GM21825 (cell line): Measurements from ENCODE around the gene MYL6B.
"Not testable (repeated sequence)": the region's sequence is repeated elsewhere in the genome, so short reads cannot be mapped to it uniquely, and the experiment has no call there.

Source experiments
- ATAC-seq: cut with Tn5 transposase; IDR thresholded peaks from one replicate; pipeline ENCODE4 v1.9.1; 2021; ENCODE audit warnings: mild to moderate bottlenecking, moderate library complexity; ENCODE audit not compliant: unreplicated experiment

Gene MYL6B

DNA sequence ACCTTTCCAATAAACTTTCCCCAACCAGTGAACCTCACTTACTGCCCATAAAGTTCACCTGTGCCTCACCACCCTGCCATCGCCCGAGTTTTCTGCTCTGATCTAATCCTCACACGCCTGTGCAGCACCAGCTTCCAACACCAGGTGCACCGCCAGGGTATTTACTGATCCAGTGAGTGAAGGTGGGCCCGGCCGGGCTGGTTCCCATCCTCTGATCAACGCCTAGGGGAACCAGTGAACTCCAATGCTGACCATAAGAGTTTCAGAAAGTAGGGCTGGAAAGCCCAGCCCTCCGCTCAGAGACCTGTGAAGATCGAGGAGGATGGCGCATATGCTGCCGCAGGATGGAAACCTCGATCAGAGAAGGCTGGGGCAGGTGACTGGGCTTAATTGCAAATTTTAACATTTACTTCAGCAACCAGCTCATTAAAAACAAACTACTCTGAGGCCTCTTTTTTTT lies 685 bp upstream of the MYL6B start:
- ATAC-seq = peak; percentile 37

DNA sequence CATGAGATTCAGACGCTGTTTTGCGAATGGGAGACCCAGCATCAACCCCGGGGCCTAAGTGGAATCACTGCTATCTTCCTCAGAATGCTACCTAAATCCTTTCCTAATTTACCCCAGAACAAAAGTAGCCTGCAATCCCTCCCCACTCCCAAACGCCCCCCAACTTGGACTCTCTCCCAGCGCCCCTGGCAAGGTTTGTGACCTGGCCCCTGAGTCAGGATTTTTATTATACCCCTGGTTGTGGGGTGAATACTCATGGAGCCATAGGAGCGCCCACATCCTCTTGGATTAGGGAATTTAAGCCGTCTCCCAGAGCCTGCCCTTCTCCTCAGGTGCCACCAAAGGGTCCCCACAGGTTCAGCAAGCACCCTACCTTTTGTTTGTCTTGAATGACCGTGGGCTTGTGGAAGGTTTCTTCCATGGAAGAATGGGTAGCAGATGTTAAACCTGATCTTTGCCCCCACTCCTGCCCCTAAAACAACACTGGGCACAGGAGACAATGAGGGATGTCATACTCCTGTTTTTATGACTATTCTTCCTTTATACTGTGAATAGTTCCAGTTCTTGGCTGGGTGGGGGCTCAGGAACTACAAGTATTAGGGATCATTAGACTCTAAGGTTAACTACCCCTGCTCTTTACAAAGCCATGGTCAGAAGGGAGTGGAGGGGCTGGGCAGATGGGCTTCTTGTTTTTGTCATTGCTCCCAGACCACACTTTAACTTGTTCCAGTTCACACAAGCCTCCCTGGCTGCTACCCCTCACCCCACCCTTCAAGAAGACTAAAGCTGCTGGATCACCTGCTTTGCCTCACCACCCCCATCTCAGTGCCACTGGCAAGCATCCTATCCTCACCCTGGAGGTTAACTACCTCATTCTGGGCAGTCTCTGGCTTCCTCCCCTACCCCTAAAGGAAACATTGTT lies 630 bp downstream of the MYL6B start:
- no peak for ATAC-seq

DNA sequence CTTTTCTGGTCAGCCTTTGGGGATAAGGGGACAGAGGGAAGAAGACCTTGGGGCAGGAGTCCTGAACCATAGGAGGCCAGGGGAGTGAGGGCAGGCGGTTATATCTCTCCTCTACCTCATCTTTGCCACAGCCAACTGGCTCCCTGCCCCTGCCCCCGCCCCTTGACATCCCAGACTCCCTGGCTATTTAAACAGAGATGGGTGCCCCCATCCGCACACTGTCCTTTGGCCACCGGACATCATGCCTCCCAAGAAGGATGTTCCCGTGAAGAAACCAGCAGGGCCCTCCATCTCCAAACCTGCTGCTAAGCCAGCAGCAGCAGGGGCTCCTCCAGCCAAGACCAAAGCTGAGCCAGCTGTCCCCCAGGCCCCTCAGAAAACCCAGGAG lies 1.3 kb downstream of the MYL6B start:
- ATAC-seq = no peak

DNA sequence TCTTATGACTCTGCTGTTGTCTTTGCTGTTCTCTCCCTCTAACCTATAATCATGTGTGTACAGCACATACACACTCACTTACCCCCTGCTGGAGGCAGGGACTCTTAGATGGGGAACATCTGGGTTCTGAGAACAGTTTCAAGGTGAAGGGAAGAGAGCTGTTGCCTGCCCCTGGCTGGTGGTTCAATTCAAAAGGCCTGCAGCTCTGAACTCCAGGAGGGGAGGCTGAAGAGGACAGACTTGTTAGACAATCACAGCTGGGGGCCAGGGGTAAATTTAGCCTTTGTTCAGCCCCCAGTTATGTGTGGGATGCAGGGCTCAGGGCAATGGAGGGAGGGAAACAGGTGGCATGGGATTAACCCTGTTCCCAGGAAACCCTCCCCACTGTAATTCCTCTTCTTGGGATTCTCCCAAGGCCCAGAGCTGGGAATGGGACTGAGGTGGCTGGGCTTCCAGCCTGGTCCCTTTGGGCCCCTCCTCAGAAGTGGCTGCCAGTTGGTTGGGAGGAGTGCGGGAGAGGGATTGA lies 1.9 kb downstream of the MYL6B start:
- no peak for ATAC-seq

DNA sequence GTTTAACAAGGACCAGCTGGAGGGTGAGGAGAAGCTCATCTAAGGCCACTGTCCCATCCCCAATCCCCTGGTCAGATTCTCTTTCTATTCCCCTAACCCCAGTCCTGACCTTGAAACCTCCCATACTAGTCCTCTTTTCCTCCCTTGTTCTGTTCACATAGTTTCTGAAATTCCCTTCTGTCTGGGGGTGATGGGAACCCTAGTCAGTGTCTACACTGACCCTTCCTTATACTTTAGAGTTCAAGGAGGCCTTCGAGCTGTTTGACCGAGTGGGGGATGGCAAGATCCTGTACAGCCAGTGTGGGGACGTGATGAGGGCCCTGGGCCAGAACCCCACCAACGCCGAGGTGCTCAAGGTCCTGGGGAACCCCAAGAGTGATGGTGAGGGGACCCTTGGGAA lies 2.4 kb downstream of the MYL6B start:
- ATAC-seq = no peak

DNA sequence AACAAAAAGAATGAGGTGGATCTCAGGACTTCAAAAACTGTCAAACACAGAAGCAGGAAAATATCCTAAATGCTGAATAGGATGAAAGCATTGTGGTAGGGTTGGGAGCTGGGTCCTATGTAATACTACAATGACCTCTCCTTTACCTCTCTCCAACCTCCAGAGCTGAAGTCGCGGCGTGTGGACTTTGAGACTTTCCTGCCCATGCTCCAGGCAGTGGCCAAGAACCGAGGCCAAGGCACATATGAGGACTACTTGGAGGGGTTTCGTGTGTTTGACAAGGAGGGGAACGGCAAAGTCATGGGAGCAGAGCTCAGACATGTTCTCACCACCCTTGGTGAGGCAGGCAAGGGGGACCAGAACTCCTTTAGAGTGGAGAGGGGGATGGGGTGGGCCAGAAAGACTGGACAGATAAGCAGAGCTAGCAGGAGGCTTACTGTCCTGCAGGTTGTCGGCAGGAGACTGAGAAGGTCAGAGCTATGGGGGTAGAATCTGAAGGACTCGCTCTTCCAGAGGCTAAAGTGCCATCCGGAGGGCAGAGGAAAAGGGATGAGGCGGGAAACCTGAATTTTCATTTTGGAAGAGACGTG lies 3.0 kb downstream of the MYL6B start:
- ATAC-seq = no peak

DNA sequence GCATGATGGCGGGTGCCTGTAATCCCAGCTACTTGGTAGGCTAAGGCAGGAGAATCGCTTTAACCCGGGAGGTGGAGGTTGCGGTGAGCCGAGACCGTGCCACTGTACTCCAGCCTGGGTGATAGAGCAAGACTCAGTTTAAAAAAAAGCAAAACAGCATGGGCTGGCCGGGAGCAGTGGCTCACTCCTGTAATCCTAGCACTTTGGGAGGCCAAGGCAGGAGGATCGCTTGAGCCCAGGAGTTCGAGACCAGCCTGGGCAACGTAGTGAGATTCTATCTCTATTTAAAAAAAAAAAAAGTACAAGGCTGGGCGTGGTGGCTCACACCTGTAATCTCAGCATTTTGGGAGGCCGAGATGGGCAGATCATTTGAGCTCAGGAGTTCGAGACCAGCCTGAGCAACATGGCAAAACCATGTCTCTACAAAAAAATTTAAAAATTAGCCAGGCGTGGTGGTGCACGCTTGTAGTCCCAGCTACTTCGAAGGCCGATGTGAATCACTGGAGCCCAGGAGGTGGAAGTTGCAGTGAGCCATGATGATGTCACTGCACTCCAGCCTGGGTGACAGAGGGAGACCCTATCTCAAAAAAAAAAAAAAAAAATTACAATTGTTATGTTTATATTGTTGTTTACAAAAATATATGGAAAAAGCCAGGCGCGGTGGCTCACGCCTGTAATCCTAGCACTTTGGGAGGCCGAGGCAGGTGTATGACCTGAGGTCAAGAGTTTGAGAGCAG lies 4.2 kb downstream of the MYL6B start:
- not testable (repeated sequence) for ATAC-seq

DNA sequence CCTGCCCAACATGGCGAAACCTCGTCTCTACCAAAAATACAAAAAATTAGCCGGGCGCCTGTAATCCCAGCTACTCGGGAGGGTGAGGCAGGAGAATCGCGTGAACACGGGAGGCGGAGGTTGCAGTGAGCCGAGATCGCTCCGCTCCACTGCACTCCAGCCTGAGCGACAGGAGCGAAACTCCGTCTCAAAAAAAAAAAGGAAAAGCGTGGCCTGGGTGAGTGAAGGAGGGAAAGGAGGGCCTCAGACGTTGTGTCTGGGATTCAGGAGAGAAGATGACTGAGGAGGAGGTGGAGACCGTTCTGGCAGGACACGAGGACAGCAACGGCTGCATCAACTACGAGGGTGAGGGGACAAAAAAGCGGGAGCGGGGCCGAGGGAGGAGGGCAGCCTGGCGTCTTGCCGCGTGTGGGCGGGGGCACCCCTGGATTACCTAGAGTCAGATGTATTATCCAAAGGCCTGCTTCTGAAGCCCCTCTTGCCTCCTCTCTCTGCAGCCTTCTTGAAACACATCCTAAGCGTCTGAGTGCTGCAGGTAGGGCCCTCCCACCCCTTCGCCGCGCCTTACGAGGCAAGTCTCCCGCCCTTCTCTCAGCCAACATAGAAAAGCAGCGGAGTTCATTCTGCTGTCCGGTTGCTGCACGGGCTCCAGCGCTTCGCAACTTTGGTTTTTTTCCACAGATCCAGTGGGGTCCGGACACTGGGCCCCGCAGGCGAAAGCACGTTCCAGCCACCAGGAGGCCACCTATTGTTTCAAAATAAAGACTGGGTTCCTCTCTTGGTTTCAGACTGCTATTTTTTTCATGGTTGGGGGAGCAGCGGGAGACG lies 5.0 kb downstream of the MYL6B start:
- peak; percentile 28 for ATAC-seq

DNA sequence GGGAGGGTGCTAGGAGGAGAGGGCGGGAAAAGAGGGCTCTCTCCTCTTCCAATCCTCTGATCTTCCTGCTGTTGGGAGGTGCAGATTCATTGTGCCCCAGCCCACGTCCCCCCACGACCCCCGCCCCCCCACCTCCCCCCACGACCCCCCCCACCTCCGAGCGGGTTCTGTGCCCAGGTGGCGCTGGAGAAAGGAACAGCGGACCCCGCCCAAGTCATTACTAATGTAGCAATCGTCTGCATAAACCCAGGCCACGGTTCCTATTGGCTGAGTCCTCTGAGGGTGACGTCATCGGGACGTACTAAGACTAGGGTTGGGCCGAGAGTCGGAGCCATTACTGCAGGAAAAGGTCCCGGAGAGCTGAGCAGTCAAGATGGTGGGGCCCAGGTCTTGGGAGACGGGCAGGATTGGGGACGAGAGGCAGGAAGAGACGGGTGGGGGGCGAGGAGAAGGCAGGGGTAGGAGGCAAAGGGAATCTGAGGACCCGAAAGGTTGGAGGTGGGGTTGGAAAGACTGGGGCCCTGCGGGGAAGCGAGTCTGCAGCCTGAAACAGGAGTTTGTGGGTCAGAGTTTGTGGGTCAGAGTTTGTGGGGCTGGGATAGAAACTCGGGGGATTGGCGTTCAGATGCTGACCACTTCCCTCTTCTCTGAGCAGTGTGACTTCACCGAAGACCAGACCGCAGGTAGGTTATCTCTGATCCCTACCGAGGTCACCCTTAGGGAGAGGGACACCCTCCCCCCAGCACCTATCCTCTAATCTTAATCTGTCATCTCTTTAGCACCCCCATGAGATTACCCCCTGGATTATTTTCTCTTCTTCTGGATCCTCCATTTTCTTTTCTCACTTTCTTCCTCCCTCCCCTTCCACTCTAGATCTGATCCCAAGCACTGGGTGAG lies 5.9 kb downstream of the MYL6B start, which contains the start of gene MYL6:
TSS of gene MYL6 (plus strand) at position 331 of the 897 bp plus-strand sequence. CDS start at position 374, 43 bp downstream.
- peak; percentile 74 for ATAC-seq

DNA sequence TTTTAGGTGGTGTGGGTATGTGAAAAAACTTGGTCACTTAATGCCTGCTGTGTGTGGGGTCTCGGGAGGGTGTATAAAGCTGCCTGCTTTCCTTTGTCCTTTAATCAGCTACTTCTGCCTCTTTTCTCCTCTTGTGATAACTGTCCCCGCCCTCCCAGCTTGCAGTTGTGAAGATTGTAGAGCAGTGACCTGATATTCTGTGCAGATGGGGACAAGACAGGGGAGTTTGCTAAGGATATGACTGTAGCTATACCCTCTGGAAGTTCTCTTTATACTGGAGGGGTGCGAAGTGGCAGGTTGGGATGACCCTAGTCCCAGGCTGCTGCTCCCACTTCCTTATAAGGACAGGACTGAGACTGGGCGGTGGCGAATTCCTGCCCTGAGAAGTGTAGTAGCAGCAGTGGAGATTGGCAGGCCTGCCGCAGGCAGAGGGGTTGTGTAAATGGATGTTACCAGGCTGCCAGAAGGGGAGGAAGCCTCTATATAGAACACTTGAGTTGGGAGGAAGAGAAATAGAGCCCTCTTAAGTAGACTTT lies 6.6 kb downstream of the MYL6B start:
- ATAC-seq = no peak

DNA sequence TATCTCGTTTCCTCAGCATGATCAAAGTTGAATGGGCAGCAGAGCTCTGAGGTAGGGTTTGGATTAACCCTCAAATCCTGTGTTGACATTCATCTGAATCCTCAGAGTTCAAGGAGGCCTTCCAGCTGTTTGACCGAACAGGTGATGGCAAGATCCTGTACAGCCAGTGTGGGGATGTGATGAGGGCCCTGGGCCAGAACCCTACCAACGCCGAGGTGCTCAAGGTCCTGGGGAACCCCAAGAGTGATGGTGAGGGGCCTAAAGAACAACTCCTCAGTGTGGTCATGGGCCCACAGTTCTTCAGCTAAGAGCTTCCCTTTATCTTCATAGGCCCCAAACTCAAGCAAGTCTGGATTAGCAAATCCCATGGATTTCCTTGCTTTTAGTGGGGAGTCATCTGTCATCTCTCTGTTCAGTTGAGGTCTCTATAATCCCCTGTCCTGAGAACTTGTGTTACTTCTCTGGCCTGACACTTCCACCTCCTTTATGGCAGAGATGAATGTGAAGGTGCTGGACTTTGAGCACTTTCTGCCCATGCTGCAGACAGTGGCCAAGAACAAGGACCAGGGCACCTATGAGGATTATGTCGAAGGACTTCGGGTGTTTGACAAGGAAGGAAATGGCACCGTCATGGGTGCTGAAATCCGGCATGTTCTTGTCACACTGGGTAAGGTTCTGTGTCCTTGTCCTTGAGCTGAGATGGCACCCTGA lies 7.2 kb downstream of the MYL6B start:
- ATAC-seq = no peak

DNA sequence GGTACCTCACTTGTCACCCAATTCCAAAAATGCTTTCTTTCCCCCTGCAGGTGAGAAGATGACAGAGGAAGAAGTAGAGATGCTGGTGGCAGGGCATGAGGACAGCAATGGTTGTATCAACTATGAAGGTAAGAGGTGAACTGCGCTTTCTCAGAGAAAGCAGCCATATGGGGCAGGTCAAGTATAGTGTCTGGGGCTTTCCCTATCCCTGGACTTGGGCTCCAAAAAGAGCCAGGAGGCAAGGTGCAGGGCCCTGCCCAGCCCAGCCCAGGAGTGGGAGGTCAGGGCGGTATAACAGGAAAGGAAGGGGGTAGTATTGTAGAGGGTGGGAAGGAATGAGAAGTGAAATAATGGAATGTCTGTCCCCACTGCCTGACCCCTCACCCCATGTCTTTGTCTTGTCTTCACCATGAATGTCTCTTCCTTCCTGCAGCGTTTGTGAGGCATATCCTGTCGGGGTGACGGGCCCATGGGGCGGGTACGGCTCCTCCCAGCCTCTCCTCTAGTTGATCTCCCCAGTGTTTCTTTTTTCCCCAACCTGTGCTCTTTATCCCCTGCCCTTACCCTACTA lies 7.9 kb downstream of the MYL6B start:
- no peak for ATAC-seq

DNA sequence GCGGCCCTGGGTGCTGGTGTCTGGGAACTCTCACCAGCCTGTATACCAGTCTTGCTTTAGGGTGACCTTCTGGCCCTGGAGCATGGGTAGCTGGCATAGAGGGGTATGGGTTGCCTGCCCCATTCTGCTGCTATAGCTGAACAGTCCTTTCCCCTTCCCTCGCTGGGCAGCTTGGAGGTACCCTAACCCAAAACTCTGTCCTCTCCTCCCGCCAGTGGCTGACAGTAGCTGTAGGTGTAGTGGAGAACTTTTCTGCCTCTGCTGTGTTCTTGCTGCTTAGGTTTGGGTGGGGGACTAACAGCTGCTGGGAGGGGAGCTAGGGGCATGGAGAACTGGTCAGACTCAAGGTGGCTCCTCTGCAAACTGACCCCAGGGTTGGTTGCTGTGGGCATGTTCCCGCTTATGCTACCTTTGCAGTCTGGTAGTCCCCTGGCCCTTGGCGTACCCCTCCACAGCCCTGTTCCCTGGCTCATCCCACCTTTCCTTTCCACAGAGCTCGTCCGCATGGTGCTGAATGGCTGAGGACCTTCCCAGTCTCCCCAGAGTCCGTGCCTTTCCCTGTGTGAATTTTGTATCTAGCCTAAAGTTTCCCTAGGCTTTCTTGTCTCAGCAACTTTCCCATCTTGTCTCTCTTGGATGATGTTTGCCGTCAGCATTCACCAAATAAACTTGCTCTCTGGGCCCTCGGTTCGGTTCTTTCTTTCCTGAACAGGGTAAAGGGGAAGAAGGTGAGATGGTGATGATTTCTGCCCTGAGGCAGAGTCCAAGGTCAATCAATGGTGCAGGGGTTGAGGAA lies 8.7 kb downstream of the MYL6B start:
- no peak for ATAC-seq

DNA sequence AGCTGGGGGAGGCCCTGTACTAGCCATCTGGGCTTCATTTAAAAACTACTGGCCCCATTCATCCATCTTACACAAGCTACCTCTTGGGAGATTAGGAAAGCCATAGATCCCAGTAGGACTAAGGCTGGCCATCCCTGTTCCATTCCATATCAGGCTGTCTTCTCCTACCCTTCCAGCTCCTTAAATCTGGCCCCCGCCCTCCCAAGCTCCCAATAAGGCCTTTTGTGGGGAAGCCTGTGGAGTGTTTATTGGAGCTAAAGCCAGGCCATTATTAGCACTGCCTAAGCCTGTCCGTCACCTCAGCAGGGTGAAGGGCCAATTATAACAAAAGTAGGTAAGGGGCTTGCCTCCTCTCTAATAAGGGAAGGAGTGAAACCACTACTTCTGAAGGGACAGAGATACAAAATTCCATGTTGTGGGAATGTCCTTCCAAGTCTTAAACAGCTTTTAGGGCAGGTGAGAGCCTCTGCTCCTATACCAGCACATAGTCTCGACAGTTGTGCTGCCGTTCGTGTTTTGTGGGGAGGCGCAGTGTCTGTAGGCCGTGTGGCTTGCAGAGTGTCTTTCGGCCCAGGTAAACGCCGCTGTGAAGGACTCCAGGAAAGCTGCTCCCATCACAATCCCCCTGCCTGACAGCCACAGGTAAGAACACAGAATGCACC lies 9.4 kb downstream of the MYL6B start:
- ATAC-seq = no peak

DNA sequence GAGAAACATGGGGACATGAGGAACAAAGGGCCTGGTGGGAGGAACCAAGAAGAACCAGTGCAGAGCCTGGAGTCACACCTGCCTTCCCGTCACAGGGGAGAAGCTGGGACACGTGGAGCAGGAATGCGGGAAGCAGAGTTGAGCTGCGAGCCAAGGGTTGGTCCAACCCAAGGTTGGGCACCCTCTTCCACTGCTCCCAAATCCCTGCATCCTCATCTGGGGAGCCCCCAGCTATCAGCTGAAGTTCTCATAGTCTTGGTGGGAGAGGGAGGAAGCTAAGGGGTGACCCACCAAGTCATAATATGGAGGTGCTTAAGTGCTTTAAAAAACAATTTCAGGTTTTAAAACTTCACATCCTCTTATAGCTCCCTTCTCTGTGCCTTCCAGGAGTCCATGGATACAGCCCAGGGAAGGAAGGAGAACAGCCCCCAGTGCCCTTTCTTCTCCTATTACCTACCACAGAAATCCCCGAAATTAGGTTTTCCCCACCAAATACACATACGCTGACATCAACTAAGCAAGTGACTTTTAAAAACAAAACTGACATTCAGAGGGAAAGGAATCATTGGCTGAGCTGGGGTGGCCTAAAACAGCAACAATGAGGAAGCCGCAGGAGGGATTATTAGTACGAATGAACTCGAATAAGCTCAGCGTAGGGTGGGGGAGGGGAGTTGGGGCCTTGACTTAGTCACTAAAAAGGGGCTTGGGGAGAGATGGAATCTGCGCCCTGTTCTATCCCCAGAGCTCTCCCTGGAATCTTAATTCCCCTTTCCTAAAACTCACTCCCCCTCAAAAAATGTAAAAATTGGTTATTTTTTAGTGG lies 10.3 kb downstream of the MYL6B start:
- no peak for ATAC-seq
